GM19467 (cell line): Measurements from ENCODE around the gene CENPP.
A peak's percentile ranks its signal among the peaks of the same experiment; 100 is the strongest.

Source experiments
- ATAC-seq: cut with Tn5 transposase; IDR thresholded peaks from one replicate; pipeline ENCODE4 v1.9.1; 2021; ENCODE audit warnings: mild to moderate bottlenecking, moderate library complexity; ENCODE audit not compliant: unreplicated experiment

CENPP gene

GRCh38 chr9:92312887-92313623, 12.7 kb upstream of the CENPP start:
- no peak for ATAC-seq

GRCh38 chr9:92313624-92314012, 12.1 kb upstream of the CENPP start:
- no peak for ATAC-seq

GRCh38 chr9:92315456-92315855, 10.3 kb upstream of the CENPP start:
- ATAC-seq = no peak

DNA sequence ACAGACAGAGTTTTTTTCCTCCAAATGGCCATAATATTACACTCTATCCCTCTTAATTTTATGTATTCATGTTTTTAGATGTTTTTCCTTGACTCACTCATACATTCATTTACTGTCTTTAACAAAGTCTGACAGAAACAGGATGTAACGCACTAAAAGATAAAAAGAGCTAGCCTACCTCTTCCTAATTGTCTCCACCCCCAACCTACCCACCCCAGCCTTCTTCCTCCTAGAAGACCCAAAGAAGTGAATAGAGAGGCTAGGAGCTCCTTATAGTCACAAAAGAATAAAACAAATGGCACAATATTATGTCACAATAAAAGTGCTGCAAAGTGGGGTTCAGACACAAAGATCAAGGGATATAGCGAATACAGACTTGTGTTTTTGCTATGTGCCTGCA, 1.3 kb upstream of the CENPP start:
- ATAC-seq = no peak

GRCh38 chr9:92324889-92325268, 874 bp upstream of the CENPP start:
- peak; percentile 6 for ATAC-seq

- ATAC-seq = peak; percentile 5
Observed at GRCh38 chr9:92325991-92326500, 293 bp downstream of the CENPP start.

- no peak for ATAC-seq
Observed at GRCh38 chr9:92327283-92327850, 1.6 kb downstream of the CENPP start.

DNA sequence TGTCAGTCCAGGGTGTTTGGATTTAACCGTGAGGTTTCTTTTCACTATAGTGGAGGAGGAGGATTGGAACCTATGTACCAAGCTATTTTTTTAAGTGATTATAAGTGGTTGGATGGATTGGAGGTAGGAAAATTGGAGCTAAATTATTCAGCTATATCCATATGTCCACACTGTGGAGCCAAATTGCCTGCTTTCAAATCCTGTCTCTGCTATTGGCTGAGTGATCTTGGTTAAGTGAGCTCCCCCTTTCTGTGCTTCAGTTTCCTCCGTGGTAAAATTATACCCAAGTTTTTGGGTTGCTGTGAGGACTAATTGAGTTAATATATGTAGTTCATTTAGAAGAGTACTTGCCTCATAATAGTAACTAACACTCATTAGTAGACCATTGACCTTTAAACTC, 2.5 kb downstream of the CENPP start:
- no peak for ATAC-seq

DNA sequence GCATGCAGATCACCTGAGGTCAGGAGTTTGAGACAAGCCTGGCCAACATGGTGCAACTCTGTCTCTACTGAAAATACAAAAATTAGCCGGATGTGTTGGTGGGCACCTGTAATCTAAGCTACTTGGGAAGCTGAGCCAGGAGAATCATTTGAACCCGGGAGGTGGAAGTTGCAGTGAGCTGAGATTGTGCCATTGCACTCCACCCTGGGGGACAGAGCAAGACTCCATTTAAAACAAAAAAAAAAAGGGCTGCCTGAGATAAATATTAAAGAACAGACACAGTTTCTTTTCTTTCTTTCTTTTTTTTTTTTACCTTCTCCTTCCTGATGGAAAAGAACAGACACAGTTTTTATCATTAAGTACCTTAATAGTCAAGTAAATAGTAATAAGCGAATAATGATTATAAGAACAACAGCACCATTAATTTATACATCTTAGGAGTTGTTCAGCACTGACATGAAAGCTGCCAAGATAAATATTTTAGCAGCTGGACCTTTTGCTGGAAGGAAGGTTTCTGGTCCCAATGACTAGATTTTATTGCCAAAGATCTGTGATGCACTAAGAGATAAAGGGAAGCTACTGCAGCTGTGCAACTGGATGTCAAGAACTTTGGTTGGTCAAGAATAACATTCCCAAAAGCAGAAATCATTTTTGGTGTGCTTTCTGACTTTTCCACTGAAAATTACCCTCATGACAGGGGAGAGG, 7.0 kb downstream of the CENPP start:
- ATAC-seq = no peak

GRCh38 chr9:92333282-92333634, 7.5 kb downstream of the CENPP start:
- no peak for ATAC-seq

DNA sequence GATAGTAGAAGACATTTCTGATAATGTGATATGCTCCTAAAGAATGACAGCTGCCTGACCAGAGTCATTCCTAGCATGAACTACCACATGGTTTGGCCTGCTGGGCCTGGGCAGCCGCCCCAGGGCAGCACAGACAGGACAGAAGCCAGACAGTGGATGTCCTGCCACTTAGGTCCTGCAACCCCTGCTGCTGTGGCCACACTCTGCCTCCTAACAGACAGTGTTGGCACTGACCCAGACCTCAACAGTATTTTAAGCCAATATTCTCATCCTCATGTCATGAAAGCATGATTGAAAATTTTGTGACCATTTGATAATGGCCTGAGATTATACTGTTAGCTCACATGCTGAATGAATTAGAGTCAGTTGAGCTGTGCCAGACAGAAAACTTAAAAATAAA, 15.8 kb downstream of the CENPP start:
- ATAC-seq = no peak

GRCh38 chr9:92342825-92343488, 17.2 kb downstream of the CENPP start:
- no peak for ATAC-seq

DNA sequence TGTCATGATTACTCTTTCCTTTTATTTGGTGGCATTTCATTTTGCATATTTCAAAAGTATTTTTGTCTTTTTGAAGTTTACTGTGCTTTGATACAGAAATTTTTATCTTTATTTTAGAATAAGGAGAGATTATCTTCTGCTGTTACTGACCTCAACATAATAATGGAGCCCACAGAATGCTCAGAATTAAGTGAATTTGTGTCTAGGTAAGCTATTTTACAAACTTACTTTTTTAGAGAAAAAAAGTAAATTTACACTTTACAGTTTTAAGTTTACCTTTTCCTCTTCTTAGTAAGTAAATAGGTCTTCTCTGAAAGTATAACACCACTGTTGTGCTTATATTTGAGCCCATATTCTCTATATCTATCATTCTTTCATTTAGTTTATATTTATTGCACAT, 19.8 kb downstream of the CENPP start:
- ATAC-seq = no peak

GRCh38 chr9:92349771-92350739, 24.3 kb downstream of the CENPP start:
- ATAC-seq = no peak

- ATAC-seq = no peak
Observed at GRCh38 chr9:92350740-92351133, 25.0 kb downstream of the CENPP start.

DNA sequence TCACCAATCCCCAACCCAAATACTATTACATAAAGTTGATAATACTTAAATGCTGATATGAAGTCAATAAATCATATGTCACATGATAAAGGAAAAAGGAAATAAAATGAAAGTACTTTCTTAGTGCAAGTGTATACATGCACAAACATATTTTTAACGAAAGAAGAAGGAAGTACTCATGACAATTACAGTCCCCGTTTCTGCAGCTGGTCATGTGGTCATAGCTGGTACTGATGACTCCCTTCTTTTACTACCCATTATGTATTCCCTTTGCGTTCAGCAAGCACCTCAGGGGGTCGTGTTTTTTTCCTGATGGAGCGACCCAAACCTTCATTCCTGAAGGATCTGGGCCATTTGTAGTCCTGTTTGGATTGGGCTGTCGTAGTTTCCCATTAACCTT, 27.3 kb downstream of the CENPP start:
- ATAC-seq = no peak

DNA sequence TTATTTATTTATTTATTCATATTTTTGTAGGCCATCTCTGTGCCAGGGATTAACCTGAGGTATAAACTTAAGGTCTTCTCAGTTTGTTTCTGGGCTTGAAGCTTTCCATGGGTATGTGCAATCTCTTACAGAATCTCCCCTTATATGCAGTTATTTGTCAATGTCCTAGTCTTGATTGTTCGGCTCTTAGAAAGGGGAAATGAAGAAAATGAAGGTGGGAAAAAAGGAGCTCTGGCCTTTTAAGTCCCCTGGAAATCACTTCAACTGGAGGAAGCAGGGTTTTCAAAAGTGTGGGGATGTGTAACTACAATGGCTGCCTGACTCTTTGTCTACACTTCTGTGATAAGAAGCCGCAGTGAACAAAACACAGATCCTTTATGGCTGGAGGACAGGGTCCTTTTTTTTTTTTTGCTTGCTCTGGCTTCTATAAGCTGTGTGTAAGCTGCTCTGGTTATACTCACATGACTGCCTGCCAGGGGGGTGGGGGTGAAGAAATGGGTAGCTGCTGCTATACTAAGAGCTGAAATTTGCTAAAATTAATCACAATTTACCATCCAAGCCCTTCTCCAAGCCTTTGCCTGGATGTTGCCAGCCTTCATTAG, 33.7 kb downstream of the CENPP start:
- no peak for ATAC-seq

DNA sequence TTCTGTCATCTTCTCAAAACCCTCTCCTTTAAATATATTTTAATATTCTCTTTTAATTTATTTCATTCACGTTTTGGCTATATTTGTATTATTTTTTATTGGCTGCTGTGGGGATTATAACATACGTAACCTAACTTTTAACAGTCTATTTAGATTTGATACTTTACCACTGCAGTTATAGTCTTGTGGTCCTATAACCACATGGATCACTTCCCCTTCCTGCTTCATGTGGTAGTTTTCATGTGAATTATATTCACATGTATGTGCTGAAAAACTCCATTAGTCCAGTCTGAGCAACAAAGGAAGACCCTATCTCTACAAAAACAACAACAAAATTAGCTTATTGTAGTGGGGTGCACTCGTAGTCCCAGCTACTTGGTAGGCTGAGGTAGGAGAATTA, 34.3 kb downstream of the CENPP start:
- ATAC-seq = no peak

DNA sequence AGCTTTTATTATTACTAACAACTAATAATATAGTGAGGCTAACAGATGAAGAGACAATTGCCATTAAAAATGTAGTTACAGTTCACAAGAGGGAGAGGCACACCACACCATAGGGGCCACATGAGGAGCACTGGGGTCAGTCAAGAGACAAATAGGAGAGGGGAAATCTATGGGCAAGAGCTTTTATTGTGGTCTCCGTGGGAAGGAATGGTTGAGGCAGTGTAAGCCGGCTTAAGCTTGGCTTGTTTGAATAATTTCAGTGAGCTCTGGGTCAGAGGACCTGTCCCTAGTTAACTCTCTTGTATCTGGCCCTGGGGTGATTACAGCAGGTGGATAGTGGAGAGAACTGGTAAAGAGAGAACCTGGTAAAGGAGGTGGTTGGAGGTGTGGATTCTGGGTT, 43.3 kb downstream of the CENPP start:
- ATAC-seq = no peak

- ATAC-seq = no peak
Observed at GRCh38 chr9:92373167-92373566, 47.4 kb downstream of the CENPP start.
